Body of pancreas (tissue), 4 donors: ENCODE measurements around the gene BMP6.

Source experiments
- CTCF ChIP-seq, 7 experiments: fragments of 450-650 bp in 4 of 7; fragments of 200-600 bp in 3 of 7; sonication (generic) in 3 of 7; IDR thresholded peaks; one replicate each; pipeline ENCODE4 v1.5.1; 2016 to 2019; ENCODE audit warnings: antibody characterized with exemption in 7 of 7
- POLR2A ChIP-seq, 3 donors: fragments of 450-650 bp; IDR thresholded peaks; one replicate each; pipeline ENCODE4 v1.6.1; 2016; ENCODE audit warnings: antibody characterized with exemption in 3 of 3, mild to moderate bottlenecking in 2 of 3

- no peak for TF ChIP-seq POLR2A (IDR thresholded peaks at IDR 0.05)
- no peak for TF ChIP-seq CTCF (IDR thresholded peaks at IDR 0.05)
These were observed 55.3 kb downstream of the BMP6 start for GRCh38 chr6:7781240-7781639.
